Measurements from ENCODE around the gene NCDN.

Gene NCDN

GRCh38 chr1:35536556-35537162, 20.9 kb upstream of the NCDN start:
- Histone ChIP-seq H3K79me2 (peaks cover 6% of the 10 kb centered on the region), H3K27ac (no peak overlapping the region), H3K27me3 (ENCODE audit: control insufficient read depth, insufficient read depth, low read length) (no peaks in the 10 kb centered on the region), H3K36me3 (ENCODE audit: control insufficient read depth, insufficient read depth, low read length) (no peaks in the 10 kb centered on the region), H2AFZ (no peak overlapping the region), H3K4me1 (no peaks in the 10 kb centered on the region), H3K9me3 (ENCODE audit: control insufficient read depth, low read length) (no peaks in the 10 kb centered on the region), H3K9ac (no peak overlapping the region), H3K4me2 (ENCODE audit: low read length) (no peak overlapping the region), H3K4me3 (ENCODE audit: low read depth, low read length) (no peak overlapping the region)
- TF ChIP-seq CTCF (IDR thresholded peaks at IDR 0.05) = no peak

- H3K27me3 ChIP-seq (ENCODE audit: control insufficient read depth, insufficient read depth, low read length) = no peaks in the 10 kb centered on the region
- H3K4me2 ChIP-seq (ENCODE audit: low read length) = no peak overlapping the region
- TF ChIP-seq CTCF (IDR thresholded peaks at IDR 0.05) = no peak
- no peaks in the 10 kb centered on the region for H3K4me1 ChIP-seq
- H3K9ac ChIP-seq = no peak overlapping the region
- no peaks in the 10 kb centered on the region for H3K9me3 ChIP-seq (ENCODE audit: control insufficient read depth, low read length)
- H3K36me3 ChIP-seq (ENCODE audit: control insufficient read depth, insufficient read depth, low read length) = no peaks in the 10 kb centered on the region
- no peak overlapping the region for H3K27ac ChIP-seq
- peaks cover 6% of the 10 kb centered on the region for H3K79me2 ChIP-seq
- H3K4me3 ChIP-seq (ENCODE audit: low read depth, low read length) = no peak overlapping the region
- no peak overlapping the region for H2AFZ ChIP-seq
Observed at GRCh38 chr1:35537806-35538205, 19.8 kb upstream of the NCDN start.

- no peaks in the 10 kb centered on the region for H3K9me3 ChIP-seq (ENCODE audit: control insufficient read depth, low read length)
- H3K9ac ChIP-seq = no peak overlapping the region
- H3K79me2 ChIP-seq = peaks cover 14% of the 10 kb centered on the region
- no peak overlapping the region for H3K27ac ChIP-seq
- no peaks in the 10 kb centered on the region for H3K27me3 ChIP-seq (ENCODE audit: control insufficient read depth, insufficient read depth, low read length)
- no peak overlapping the region for H3K4me3 ChIP-seq (ENCODE audit: low read depth, low read length)
- TF ChIP-seq CTCF (IDR thresholded peaks at IDR 0.05) = no peak
- H2AFZ ChIP-seq = no peak overlapping the region
- H3K4me2 ChIP-seq (ENCODE audit: low read length) = no peak overlapping the region
- no peaks in the 10 kb centered on the region for H3K4me1 ChIP-seq
- H3K36me3 ChIP-seq (ENCODE audit: control insufficient read depth, insufficient read depth, low read length) = no peaks in the 10 kb centered on the region
Observed at GRCh38 chr1:35539073-35539823, 18.4 kb upstream of the NCDN start.

GRCh38 chr1:35539824-35540261, 17.8 kb upstream of the NCDN start:
- H3K4me1 ChIP-seq = no peaks in the 10 kb centered on the region
- no peak overlapping the region for H3K27ac ChIP-seq
- no peak for TF ChIP-seq CTCF (IDR thresholded peaks at IDR 0.05)
- H2AFZ ChIP-seq = no peak overlapping the region
- H3K4me3 ChIP-seq (ENCODE audit: low read depth, low read length) = no peak overlapping the region
- no peaks in the 10 kb centered on the region for H3K36me3 ChIP-seq (ENCODE audit: control insufficient read depth, insufficient read depth, low read length)
- H3K9me3 ChIP-seq (ENCODE audit: control insufficient read depth, low read length) = no peaks in the 10 kb centered on the region
- H3K27me3 ChIP-seq (ENCODE audit: control insufficient read depth, insufficient read depth, low read length) = no peaks in the 10 kb centered on the region
- peaks cover 18% of the 10 kb centered on the region for H3K79me2 ChIP-seq
- no peak overlapping the region for H3K4me2 ChIP-seq (ENCODE audit: low read length)
- no peak overlapping the region for H3K9ac ChIP-seq

All from parathyroid adenoma (tissue), 2 donors.